HG02852 (cell line): ENCODE results near the gene CA11.
"Not testable (repeated sequence)": the region's sequence is repeated elsewhere in the genome, so short reads cannot be mapped to it uniquely, and the experiment has no call there.

Experiments
- ATAC-seq: cut with Tn5 transposase; IDR thresholded peaks from one replicate; pipeline ENCODE4 v1.9.1; 2021; ENCODE audit warnings: mild to moderate bottlenecking, moderate library complexity; ENCODE audit not compliant: unreplicated experiment

CA11 gene

DNA sequence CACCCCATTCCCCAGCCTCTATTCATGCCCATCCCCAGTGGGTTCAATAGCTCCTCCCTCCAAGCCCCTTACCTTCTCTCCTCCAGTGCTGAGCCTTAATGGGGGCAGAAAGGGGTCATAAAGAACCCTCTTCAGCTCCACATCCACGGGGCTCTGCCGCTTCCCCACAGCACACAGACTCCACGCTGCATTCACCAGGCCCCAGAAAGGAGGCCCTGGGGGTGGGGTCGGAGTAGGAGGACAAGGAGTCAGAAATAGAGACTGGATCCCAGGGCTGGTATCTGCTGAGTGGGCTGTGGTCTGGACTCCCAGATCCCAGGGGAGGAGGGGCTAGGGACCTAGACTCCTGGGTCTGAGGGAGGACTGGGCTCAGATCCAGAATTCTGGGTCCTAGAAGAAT, 1.6 kb downstream of the CA11 start:
- ATAC-seq = no peak

DNA sequence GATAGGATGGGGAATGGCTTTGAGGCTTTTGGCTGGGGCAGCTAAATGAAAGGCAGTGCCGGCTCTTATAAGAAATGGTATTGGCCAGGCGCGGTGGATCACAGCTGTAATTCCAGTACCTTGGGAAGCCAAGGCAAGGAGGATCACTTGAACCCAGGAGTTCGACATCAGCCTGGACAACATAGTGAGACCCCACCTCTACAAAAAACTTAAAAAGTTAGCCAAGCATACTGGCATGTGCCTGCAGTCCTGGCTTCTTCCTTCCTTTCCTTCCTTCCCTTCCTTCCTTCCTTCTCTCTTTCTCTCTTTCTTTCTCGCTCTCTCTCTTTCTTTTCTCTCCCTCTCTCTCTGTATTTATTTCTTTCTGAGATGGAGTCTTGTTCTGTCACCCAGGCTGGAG, 3.1 kb downstream of the CA11 start:
- ATAC-seq = no peak

DNA sequence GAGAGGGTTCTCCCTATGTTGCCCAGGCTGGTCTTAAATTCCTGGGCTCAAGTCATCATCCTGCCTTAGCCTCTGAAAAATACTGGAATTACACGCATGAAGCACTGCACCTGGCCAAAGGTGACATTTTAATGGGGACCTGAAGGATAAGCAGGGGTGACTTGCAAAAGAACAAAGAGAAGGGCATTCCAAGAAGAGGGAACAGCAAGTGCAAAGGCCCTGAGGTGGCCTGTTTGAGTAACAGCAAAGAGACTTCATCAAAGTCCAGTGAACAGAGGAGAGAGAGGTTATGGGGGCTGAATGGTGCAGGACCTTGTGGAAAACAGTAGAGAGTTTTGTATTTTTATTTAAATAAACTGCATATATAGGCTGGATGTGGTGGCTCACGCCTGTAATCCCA, 4.1 kb downstream of the CA11 start:
- ATAC-seq = no peak

DNA sequence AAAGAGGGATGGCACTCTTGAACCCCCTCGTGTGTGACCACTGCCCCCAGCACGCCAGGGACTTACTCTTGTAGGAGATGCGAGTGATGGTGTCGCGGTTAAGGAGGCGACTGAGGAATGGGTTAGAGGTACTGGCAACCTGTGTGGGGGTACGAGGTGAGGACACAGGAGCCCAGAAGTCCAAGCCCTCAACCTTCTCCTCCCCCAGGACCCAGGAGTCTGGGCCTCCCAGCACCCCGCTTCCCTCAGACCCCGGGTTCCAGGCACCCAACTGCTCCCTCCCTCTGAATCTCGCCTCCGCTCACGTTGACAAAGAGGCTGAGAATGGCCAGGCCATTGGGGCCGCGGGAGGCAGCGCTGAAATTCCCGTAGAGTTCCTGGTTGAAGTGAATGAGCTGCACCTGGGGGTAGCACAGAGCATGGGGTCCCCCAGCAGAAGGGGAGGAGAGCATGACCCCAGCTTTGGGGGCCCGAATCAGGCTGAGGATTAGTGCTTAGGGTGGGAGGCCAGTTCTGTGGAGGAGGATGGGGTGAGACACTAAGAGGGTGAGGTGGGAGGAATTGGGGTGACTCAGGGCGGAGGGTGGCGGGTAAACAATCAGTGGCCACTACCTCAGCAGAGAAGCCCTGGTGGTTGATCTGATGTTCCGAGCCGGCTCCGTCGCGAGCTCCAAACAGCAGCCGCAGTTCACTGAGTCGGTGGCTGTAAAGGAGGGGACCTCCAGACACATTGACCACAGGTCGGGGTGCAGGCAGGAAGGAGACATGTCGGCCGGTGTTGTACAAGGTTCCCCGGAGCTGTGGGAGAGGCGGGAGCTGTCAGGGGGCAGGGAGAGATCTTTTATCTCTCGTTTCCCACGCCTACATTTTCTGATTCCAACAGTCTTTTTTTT, 6.3 kb downstream of the CA11 start:
- no peak for ATAC-seq

DNA sequence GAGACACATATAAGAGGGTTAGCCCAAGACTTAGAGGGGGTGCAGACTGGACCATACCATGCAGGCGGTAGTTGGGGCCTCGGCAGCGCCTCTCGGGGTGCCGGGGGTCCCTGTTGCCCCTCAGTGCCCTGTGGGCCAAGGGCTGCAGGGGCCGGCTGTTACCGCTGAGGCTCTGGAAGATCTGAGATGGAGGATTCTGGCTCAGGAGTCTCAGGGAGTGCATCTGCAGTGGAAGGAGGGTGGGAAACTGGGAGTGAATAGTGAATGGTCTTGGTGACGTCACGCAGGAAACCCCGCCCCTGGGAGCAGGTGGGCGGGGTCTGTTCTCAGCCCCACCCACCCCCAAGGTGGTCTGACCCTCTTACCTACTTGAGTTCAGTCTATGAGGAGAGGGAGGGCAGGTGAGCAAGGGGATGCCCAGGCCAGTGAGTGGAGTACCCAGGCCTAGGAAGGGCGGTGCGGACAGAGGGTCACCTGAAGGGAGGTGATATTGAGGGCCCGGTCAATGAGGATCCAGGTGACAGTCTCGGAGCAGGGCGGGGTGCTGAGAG, 7.1 kb downstream of the CA11 start:
- no peak for ATAC-seq

DNA sequence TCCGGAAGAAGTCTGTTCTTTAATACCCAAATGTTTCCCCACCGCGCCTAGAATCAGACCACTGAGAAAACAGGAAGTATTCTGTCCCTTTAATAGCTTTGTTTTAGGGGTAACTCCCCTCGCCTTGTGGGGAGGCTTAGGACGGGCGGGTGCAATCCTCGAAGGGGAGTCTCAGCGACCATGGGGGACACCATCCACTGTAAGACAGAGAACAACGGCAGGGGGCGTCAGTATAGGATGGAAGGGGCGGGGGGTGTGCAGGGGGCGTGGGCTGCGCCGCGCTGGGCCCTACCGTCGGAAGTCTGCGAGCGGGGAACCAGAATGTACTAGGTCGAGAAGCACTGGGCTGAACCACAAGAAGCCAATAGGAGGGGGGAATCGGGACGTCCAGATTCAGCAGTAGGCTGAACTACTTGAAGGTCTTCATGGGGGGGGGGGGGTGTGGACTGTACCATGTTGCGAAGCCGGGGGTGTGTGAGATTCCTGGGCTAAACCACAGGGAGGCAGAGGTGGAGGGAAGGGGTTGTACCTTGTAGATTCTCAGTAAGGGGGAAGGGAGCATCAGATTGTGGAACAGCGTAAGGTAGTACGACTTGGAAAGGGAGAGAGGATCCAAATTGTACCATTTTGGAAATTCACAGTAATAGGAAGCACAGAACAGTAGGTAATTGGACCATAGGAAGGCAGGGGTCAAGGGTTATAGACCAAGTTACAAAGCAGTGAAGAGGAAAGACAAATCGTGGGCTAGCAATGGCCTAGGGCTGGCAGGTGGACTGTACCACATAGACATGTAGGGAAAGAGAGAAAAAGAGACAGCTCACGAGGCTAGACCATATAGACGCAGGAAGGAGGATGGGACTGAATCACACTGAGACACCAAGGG, 7.8 kb downstream of the CA11 start:
- peak; percentile 21 for ATAC-seq

DNA sequence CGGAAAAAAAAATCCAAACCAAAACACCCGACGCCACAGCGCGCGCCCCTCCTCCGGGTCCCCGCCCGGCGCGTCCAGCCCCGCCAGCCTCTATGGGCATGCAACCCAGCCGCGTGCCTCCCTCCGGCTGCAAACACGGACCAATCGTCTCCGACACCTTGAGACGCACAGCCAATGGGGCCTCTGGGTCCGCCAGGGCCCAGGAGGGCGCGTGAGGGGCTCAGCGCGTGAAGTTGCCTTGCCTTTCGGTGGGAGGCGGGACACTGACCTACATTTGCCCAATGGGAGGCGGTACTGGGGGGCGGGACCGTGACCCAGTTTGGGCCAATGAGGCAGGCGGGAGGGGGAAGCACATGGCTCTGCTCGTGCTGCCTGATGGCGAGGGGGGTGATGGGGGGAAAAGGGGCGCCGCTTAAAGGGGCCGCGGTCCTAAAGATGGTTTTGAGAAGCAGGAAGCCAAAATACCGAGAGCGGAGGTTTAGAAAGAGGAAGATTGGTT, 8.5 kb downstream of the CA11 start:
- ATAC-seq = peak; percentile 63

DNA sequence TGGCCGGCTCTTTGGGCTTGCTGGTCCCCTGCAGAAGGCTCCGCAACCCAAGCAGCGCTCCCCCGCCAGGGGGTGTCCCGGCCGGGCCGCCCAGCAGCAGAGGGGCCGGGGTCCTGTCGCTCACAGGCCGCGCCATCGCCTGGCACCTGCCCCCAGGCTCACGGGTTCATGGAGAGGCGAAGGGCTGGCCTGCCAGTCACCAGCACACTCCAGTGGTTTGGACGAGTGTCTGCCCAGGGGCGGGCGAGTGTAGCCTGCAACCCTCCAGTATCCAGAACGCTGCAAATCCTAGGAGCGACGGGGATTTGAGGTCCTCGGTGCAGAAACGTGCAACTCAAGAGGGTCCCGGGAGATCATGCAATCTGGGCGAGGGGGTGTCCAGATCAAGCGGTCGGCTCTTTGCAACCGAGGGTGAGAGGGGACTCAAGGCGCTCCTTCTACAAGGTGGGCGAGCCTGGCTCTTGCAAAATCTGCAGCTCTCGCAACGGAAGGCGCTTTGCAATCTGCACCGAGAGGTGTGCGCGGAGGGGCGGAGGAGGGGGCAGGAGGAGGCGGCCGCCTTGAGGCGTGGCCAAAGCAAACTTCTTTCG, 9.0 kb downstream of the CA11 start, which contains the start of gene DBP:
DBP (minus strand) TSS at position 521 of the 590 bp plus-strand sequence; CDS start at position 136, 385 bp downstream.
- ATAC-seq = no peak

DNA sequence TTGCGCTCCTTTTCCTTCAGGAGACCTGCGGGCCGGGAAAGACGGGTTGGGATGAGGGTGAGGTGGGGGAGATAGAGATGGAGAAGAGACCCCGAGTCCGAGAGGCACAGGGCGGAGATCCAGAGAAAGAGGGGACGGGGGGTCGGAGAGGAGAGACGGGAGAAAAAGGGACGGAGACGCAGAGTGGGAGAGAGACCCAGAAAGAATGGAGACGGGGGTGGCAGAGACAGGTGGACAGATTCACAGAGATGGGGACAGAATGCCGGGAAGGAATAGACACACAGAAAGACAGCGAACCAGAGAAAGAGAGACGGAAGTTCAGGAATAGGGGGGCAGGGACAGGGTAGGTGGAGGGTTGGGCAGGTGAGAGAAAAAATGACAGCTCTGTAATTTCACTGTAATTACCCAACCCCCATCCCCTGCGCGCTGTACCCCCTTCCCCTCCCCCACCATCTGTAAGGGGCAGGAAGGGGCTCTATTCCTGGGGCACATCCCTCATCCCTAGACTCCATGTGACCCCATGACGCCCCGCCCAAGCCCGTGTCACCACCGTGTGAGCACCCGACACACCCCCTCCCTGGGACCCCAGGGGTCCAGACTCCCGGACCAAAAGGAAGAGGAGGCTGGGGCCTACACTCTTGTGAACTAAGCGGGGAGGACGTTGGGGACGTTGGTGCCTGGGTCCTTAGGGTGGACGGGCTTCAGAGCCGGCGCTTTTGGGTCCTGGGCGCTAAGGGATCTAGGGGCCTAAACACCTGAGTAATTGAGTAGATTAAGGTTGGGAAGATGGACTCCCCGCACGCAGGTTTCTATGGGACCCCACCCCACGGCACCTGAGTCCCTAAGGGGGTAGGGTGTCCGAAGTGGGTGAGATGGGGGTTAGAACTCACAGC, 9.8 kb downstream of the CA11 start:
- no peak for ATAC-seq

DNA sequence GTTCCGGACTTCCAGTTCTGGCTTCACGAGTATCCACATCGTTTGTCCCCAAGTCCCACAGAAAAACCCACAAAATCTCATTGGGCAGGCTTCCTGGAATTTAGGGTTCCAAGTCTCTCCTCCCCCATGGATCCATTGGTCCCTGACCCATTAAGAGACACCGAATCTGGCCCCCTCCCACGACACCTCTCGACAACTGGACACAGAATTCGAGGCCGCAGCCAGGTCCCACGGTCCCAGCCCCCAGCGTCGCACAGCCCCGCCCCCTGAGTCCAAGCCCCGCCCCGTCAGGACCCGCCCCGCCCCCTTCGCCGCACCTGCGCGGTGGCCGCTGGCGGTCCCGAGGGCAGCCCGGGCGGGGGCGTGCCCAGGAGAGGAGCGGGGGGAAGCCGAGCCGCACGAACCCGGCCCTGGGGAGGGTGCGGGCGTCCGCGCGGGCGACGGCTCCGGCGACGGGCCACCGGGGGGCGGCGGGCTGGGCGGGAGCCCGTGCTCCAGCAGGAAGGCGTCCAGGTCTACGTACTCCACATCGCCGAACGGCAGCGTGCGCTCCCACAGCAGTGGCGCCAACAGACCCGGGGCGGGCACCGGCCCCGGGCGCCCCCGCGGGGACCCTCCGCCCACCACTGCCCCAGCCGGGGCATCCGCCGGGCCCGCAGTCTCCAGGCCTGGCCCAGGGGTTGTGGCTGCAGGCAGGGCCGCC, 10.6 kb downstream of the CA11 start:
- ATAC-seq = no peak

DNA sequence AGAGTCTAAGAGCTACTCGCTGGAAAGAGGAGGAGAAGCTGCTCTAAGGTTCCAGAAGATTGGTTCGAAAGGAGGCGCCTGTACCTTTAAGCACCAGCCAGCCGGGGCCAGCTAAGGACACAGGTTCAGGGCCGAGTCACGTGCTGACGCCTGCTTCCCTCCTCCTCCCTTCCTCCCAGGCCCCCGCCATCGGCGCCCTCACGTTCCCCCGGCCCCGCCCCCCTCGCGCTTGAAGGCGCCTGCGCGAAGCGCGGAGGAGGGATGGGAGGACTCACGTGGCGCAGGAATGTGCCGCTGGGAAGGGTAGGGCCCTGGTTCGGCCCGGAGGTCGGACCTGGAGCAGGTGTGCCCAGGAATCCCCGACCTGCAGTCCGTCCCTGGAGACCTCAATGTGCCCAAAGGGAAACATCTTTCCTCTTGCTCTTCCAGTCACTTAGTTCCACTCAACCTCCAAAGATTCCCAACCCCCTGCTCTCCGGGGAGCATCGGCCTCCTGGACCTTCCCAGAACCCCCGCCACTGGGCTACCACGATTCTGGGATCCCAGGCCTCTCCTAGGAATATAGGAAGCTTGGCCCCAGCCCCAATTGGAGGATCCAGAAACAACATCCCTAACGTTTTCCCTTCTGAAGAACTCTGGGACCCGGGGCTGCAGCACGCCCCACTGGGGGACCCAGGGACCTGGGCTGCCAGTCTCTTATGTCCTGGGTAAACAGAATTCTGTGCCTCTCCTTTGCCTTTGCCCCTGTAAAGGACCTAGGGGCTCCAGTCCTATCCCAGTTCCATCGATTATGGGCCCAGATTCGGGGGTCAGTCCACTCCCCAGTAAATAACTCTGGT, 11.3 kb downstream of the CA11 start:
- ATAC-seq = peak; percentile 38

DNA sequence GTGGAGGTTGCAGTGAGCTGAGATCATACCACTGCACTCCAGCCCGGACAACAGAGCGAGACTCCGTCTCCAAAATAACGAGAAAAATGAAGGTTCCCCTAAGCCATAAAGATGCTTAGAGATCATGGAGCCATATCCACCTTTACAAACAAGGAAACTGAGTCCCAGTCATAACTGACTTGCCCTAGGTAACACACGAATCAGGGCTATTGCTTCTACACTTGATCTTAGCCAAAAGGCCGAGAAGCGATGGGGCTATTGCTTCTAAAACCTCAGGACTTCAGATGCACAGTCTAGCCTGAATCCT, 12.0 kb downstream of the CA11 start:
- ATAC-seq = no peak

DNA sequence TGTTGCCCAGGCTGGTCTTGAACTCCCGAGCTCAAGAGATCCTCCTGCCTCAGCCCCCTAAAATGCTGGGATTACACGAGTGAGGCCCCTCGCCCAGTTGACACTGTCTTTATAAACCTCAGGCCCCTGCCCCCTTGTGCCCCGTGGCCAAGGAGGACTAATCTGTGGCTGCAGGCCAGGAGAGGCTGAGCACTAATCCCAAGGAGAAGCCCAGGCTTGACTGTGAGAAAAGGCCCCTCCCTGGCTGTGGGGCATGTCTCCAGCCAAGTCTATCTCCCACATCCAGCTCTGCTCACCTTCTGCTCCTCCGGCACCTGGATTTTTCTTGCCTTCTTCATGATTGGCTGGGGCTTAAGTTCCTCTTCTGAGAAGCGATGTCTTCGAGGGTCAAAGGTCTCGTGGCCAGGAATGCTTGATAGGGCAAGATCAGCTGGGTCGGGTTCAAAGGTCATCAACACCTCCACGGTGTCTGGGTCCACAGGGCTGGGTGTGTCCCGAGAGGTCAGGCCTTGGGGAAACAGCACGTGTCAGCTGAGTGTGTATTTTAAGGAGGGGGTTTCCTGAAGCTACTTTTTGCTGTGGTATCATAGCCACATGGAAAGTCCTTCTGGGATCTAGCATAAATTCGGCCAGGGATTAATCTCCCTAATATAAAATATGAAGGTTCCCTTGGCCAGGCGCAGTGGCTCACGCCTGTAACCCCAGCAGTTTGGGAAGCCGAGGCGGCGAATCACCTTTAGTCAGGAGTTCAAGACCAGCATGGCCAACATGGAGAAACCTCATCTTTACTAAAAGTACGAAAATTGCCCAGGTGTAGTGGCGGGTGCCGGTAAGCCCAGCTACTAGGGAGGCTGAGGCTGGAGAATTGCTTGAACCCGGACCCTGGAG, 12.6 kb downstream of the CA11 start:
- ATAC-seq = no peak

DNA sequence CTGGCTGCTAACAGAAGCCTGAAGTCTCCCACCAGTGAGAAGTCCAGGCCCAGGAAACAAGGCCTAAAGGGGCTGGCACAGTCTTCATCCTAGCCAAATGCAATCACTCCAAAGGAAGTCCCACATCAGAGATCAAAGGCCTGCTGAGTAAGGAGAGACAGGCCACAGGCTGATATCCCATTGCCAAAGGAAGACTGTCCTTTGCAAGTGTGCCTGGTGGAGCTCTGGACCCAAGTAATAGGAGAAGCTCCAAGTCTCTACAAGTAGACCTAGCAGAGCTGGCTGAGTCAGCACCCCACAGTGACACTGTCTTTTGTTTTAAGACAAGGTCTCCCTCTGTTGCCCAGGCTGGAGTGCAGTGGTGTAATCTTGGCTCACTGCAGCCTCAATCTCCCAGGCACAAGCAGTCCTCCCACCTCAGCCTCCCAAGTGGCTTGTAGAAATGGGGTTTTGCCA, 13.3 kb downstream of the CA11 start:
- no peak for ATAC-seq

DNA sequence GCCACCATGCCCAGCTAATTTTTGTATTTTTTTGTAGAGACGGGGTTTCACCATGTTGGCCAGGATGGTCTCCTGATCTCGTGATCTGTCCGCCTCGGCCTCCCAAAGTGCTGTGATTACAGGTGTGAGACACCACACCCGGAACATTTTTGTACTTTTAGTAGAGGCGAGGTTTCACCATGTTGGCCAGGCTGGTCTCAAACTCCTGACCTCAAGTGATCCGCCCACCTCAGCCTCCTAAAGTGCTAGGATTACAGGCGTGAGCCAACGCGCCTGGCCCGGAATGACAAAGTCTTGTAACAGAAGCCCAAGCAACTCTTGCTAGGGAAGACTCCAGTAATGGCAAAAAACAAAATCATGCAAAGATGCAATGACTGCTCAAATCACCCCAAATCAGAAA, 13.7 kb downstream of the CA11 start:
- ATAC-seq = not testable (repeated sequence)

DNA sequence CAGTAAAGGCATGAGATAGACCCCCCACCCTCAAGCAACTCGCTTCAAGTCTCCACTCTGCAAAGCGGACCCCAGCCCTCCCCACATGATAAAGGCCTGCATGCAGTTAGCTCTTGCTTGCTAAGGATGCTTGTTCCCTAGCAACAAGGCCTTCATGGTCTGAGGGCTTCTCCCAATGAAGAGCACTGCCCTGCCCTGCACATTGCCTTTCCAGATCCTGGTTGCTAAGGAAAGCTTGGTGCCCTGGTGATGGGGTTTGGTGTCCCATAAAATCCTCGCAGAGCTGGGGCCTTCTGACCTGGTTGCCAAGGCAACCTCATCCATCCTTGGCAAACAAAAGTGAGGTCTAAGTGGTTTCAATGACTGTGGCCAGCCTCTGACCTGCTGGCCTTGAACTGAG, 14.8 kb downstream of the CA11 start:
- ATAC-seq = no peak

DNA sequence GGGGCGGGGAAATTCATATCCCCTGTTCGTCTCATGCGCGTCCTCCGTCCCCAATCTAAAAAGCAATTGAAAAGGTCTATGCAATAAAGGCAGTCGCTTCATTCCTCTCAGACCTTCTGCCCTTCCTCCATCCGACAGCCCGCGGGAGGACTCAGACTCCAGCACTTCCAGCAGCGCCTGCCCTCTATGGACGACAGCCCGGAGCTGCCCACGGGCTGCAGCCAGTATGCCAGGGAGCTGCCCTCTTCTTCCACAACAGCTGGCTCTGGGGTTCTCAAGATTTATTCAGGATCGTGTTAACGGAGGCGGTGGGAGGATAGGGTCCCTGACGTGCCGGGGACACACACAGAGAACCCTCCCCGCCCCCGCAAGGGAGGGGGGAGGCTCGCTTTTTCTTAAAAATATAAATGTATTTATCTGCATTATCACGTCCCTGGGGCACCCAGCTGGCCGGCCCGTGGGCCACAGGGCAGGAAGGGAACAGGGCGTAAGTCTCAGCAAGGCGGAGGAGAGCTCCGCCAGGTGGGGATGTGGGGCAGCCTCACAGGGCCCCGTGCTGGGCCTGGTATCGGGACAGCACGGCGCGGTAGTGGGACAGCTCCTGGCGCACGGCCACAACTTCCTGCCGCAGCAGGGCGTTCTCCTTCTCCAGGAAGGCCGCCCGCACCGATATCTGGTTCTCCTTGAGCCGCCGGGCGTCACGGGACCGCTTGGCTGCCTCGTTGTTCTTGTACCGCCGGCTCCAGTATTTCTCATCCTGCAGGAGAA, 15.5 kb downstream of the CA11 start:
- ATAC-seq = no peak
